ENCODE data around the gene ZNF423.

GRCh38 chr16:49631187-49632041, 224.5 kb downstream of the ZNF423 start:
- TF ChIP-seq CTCF (IDR thresholded peaks at IDR 0.05) (no peak), POLR2A (IDR thresholded peaks at IDR 0.05) (no peak)

All from lower leg skin (tissue), 3 donors.